Measurements from ENCODE around the gene HMGXB3. TPM values are rescaled to one million over a fixed set of nuclear protein-coding genes. Genes with fewer than 3 reads are reported as not detected.

HMGXB3 gene
- total RNA-seq, 4 donors from 2014 or later = 35.5 to 70.2 (median 41.1) TPM

DNA sequence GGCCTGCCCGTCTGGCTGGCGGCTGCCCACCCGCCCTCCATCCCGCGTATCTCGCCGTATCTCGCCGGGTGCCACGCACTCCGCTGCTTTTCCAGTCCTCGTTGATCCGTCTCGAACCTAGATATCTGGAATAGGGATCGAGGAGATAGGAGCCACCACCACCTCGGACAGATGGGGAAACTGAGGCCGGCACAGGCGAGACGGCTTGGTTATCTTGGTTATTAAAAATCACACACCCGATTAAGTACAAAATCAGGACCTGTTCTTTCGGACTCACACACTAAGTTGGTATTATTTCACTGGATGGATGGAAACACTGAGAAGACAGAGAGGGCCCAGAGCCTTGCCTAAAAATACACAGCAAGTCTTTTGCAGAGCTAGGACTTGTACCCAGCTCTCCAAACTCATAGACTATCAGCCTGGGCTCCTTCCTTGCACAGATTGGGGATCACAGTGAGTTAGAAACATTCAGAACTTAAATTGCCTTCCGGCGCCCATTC, 39.3 kb upstream of the HMGXB3 start:
- no peaks in the 10 kb centered on the region for H3K27me3 ChIP-seq
- no peak for TF ChIP-seq POLR2A (IDR thresholded peaks at IDR 0.05)
- TF ChIP-seq, protein P1, sequence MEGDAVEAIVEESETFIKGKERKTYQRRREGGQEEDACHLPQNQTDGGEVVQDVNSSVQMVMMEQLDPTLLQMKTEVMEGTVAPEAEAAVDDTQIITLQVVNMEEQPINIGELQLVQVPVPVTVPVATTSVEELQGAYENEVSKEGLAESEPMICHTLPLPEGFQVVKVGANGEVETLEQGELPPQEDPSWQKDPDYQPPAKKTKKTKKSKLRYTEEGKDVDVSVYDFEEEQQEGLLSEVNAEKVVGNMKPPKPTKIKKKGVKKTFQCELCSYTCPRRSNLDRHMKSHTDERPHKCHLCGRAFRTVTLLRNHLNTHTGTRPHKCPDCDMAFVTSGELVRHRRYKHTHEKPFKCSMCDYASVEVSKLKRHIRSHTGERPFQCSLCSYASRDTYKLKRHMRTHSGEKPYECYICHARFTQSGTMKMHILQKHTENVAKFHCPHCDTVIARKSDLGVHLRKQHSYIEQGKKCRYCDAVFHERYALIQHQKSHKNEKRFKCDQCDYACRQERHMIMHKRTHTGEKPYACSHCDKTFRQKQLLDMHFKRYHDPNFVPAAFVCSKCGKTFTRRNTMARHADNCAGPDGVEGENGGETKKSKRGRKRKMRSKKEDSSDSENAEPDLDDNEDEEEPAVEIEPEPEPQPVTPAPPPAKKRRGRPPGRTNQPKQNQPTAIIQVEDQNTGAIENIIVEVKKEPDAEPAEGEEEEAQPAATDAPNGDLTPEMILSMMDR (IDR thresholded peaks at IDR 0.05) = no peak
- intact Hi-C loops (cut with DNase I) = no loop called here
- peak overlapping the region; percentile 17 to 73 (median 68) for H3K4me3 ChIP-seq (replicated peaks in 1 of 3)
- 21 to 29% methylated on average over 12 to 14 of the region's 23 CpGs for WGBS, 2 donors
- H3K36me3 ChIP-seq = no peaks in the 10 kb centered on the region
- no peaks in the 10 kb centered on the region for H3K9me3 ChIP-seq
- H3K27ac ChIP-seq = peak overlapping the region; percentile 37 to 91 (median 84)
- H3K4me1 ChIP-seq = peaks cover 9 to 17% of the 10 kb centered on the region in 2 donors
- no peak for DNase-seq

DNA sequence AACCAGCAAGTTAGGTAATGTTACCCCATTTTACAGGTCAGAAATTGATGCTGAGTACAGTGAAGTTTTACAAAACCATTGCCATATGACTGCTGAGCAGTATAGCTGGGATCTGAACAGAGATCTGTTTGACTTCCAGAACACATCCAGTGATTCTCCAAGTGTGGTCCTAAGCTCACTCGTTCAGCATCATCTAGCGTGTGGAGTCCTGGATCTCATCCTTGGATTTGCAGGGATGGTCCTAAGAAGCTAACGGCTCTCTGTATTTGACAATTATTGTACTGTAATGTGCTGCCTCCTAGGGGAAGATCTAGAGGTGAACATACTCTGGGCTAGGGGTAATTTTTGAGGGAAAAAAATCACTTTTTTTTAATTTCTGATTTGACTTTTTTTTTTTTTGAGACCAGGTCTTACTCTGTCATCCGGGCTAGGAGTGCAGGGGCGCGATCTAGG, 38.6 kb upstream of the HMGXB3 start:
- DNase-seq = no peak
- 71 to 76% methylated on average over 6 of the region's 6 CpGs for WGBS, 2 donors
- H3K27ac ChIP-seq = no peak overlapping the region
- H3K36me3 ChIP-seq = no peaks in the 10 kb centered on the region
- peaks cover 9 to 17% of the 10 kb centered on the region in 2 donors for H3K4me1 ChIP-seq
- no peaks in the 10 kb centered on the region for H3K27me3 ChIP-seq
- intact Hi-C loops (cut with DNase I) = no loop called here
- TF ChIP-seq POLR2A (IDR thresholded peaks at IDR 0.05) = no peak
- TF ChIP-seq, protein P1 (IDR thresholded peaks at IDR 0.05) = peak in 1 of 6 experiments; percentile 26
- H3K4me3 ChIP-seq (replicated peaks in 1 of 3) = no peak overlapping the region
- H3K9me3 ChIP-seq = no peaks in the 10 kb centered on the region

DNA sequence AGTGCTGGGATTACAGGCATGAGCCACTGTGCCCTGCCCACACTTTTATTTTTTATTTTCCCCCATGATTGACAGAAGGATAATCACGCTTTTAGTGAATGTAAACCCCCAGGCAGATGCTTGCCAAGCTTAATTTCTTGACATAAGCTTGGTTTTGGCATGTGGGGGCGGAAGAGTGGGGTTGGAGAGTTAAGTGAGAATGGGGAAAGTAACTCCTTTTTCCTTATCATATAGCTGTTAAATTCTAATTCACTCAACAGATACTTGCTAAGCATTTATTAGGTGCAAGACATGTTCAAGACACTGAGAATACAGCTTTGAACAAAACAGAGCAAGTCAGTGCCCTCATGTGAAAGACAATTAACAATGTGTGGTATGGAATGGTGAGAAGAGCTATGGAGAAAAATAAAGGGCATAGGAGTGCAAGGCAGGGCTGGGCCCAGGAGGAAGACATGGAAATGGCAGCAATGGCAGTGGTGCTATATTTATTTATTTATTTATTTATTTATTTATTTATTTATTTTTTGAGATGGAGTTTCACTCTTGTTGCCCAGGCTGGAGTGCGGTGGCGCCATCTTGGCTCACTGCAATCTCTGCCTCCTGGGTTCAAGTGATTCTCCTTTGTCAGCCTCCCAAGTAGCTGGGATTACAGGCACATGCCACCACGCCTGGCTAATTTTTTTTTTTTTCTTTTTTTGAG, 37.8 kb upstream of the HMGXB3 start:
- no peak for TF ChIP-seq POLR2A (IDR thresholded peaks at IDR 0.05)
- TF ChIP-seq, protein P1 (IDR thresholded peaks at IDR 0.05) = no peak
- 96% methylated on average over 5 of the region's 5 CpGs for WGBS, 2 donors
- intact Hi-C loops (cut with DNase I) = no loop called here
- H3K4me1 ChIP-seq = peaks cover 9 to 17% of the 10 kb centered on the region in 2 donors
- no peak for DNase-seq
- H3K36me3 ChIP-seq = no peaks in the 10 kb centered on the region
- no peak overlapping the region for H3K27ac ChIP-seq
- no peaks in the 10 kb centered on the region for H3K27me3 ChIP-seq
- no peak overlapping the region for H3K4me3 ChIP-seq (replicated peaks in 1 of 3)
- no peaks in the 10 kb centered on the region for H3K9me3 ChIP-seq

DNA sequence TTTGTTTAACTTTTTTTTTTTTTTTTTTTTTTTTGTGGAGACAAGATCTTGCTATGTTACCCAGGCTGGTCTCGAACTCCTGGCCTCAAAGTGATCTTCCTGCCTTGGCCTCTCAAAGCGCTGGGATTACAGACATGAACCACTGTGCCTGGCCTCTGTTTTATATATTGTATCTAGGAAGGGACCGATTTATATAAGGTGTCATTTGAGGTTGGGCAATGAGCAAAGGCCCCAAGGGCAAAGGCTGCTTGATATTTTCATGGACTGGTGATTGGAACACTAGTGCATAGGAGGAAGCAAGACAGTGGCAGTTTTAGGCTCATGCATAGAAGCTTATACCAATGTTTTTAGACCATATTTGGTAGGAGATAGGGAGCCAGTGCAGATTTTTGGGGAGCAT, 36.8 kb upstream of the HMGXB3 start:
- H3K27me3 ChIP-seq = no peaks in the 10 kb centered on the region
- H3K4me3 ChIP-seq (replicated peaks in 1 of 3) = no peak overlapping the region
- H3K4me1 ChIP-seq = peaks cover 9 to 17% of the 10 kb centered on the region in 2 donors
- WGBS, 2 donors = 96 to 100% methylated on average over 3 of the region's 3 CpGs
- H3K9me3 ChIP-seq = no peaks in the 10 kb centered on the region
- no peak overlapping the region for H3K27ac ChIP-seq
- no peaks in the 10 kb centered on the region for H3K36me3 ChIP-seq
- TF ChIP-seq, protein P1 (IDR thresholded peaks at IDR 0.05) = no peak
- TF ChIP-seq POLR2A (IDR thresholded peaks at IDR 0.05) = no peak
- no peak for DNase-seq
- intact Hi-C loops (cut with DNase I) = no loop called here

DNA sequence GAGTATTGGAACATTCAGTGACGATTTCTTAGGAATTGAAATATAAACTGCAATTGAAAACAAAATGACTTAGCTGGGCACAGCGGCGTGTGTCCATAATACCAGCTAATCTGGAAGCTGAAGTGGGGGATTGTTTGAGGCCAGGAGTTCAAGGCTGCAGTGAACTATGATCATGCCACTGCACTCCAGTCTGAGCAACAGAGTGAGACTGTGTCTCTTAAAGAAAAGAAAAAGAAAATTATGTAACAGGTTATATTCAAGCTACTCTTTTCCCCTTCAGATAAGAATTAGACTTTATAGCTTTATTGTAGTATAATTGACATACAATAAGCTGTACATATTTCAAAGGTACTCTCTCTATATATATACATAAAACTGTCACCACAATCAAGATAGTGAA, 33.6 kb upstream of the HMGXB3 start:
- no peak overlapping the region for H3K4me3 ChIP-seq (replicated peaks in 1 of 3)
- no peak for DNase-seq
- no peak overlapping the region for H3K27ac ChIP-seq
- no peaks in the 10 kb centered on the region for H3K27me3 ChIP-seq
- intact Hi-C loops (cut with DNase I) = no loop called here
- H3K36me3 ChIP-seq = no peaks in the 10 kb centered on the region
- TF ChIP-seq POLR2A (IDR thresholded peaks at IDR 0.05) = no peak
- TF ChIP-seq, protein P1 (IDR thresholded peaks at IDR 0.05) = no peak
- 91 to 96% methylated on average over 3 of the region's 3 CpGs for WGBS, 2 donors
- H3K4me1 ChIP-seq = peaks cover 0 to 1% of the 10 kb centered on the region in 2 donors
- H3K9me3 ChIP-seq = no peaks in the 10 kb centered on the region

Data from thyroid gland (tissue), 4 donors.